ENCODE data around the gene C5orf47.

Gene C5orf47

DNA sequence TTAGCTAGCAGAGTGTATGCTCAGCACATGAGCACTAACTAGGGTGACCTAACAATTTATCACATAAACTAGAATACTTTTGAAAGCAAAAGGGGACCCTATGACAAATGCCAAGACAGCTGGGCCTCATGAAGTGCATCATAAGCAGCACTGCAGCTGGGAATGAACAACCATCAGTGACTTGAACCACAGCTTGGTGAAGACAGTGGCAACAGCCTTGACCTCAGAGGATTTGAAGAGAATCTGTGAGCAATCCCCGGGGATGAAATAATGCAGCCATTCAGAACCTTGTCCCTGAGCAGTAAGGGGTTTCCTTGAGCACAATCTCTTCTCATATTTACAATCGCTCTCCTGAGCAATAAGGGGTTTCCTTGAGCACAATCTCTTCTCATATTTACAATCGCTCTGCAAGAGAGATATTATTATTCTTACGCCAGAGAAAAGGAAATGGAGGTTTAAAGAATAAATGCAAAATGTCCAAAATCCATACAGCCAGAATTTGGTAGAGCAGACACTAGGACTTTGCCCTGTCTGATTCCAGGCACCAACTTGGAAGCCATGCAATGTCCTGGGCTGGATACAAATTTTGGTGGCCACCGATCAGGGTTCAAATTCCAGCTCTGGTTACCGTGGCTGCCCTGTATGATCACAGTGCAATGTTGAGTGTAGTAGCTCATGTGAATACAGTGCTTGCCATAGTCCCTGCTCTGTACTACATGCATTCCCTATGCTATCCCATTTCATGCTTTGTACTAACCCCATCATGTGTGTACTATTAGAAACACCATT, 55.7 kb downstream of the C5orf47 start:
- DNase-seq (ENCODE audit: low read depth) = no peak

DNA sequence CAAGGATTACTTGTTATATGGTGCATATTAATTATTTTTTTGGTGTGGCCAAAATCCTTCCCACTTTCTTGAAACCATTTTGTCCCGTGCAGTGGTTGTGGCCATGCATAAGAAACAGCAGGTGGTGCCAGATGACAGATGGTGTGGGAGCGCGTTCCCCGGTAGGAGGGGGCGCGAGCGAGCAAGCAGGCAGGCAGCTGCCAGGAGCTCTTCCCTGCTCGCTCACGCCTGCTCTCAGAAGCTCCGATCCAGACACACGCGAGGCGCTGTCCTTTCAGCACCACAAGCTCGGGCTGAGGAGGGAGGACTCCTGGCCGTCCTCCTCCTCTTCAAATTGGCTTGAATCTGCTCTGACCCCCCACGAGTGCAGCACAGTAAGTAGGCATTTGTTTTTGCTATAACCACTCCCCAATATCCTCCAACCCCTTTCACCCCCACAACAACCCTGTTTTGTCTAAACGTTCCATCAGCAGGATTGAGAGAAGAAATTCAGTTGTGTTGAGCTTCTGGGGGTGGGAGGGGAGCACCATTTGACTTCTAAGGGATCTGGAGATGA, 56.6 kb downstream of the C5orf47 start, which contains the start of gene NSG2:
NSG2 (plus strand) TSS at position 237 of the 556 bp plus-strand sequence. CDS start 1,050 bp downstream, outside the sequence.
- peak; percentile 63 for DNase-seq (ENCODE audit: low read depth)

DNA sequence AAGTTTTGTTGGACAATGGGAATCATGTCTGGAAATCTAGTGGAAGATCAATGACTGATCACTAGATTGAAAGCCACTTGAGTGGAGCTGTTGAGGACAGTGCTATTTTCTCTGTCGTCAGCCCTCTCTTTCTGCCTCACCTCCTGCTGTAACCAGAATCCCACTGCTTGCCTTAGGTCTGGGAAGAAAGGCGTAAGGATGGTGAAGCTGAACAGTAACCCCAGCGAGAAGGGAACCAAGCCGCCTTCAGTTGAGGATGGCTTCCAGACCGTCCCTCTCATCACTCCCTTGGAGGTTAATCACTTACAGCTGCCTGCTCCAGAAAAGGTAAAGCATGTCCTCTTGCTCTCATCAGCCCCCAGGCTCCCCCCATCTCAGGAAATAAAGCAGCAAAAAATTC, 57.6 kb downstream of the C5orf47 start:
- no peak for DNase-seq (ENCODE audit: low read depth)

DNA sequence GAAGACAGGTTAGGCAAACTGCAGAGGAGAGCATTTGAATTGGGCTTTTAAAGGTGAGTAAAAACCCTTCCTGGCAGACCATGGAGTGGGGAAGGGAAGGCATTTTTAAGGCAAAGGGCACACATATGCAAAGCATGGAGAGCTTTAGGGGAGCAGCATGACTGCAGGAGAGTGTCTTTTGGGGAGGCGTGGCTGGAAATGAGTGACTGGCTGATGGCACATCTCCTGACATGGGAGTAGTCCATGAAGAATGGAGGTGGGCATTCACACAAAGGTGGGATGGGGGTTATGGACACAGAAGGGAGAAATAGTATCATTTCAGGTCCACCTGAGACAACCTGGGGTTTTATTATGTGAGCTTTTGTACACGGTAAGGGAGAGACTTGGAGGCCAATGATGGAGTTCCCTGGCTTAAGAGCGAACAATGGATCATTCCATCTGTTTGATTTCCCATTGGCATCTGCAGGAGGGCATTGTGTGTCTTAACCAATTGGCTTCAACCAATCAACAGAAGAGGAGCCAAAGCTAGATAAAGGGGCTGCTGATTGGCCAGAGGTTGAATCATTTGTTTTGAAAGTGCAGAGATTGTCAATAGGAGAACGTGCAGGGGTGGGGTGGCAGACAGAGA, 58.6 kb downstream of the C5orf47 start:
- no peak for DNase-seq (ENCODE audit: low read depth)

DNA sequence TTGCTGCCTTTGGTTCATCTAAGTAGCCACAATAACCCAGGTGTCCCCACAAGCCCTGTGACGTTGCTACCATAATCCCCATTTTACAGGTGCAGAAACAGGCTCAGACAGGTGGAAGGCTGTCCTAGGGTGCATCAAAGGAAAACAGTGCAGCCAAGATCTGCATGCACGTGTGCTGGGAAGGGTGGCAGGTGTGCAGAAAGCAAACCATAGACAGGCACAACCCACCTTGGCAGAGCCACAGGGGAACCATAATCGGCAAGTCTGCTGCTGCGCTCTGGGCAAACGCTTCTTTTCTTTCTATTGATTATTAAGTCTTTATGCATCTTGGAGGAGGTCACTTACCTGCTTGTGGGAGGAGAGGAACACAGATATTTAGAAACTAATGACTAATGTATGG, 63.7 kb downstream of the C5orf47 start:
- no peak for DNase-seq (ENCODE audit: low read depth)

DNA sequence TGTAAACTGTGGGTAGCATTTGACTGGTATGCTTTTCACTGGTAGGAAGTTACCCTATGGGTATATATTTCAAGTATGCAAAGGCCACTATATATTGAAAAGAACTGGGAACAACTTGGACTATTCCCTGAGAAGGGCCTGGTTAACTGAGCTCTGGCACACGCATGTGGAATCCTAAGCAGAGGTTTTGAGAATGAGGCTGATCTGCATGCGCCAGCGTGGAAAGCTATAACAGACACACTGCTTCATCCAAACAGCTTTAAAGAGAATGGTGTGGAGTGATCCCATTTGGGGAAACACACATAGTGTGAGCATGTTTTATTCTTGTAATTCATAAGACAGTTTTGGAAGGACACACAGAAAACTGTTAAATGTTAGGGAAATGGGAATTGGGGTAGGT, 64.9 kb downstream of the C5orf47 start:
- DNase-seq (ENCODE audit: low read depth) = no peak

All from stromal cell of bone marrow (primary cell).